ENCODE results near the gene LRRFIP1. TPM values are rescaled to one million over a fixed set of nuclear protein-coding genes. Genes with fewer than 3 reads are reported as not detected.

The LRRFIP1 gene
- polyA plus RNA-seq, 1 of the 3 experiments (the other 2 are of a cell fraction) = 47.3 TPM

DNA sequence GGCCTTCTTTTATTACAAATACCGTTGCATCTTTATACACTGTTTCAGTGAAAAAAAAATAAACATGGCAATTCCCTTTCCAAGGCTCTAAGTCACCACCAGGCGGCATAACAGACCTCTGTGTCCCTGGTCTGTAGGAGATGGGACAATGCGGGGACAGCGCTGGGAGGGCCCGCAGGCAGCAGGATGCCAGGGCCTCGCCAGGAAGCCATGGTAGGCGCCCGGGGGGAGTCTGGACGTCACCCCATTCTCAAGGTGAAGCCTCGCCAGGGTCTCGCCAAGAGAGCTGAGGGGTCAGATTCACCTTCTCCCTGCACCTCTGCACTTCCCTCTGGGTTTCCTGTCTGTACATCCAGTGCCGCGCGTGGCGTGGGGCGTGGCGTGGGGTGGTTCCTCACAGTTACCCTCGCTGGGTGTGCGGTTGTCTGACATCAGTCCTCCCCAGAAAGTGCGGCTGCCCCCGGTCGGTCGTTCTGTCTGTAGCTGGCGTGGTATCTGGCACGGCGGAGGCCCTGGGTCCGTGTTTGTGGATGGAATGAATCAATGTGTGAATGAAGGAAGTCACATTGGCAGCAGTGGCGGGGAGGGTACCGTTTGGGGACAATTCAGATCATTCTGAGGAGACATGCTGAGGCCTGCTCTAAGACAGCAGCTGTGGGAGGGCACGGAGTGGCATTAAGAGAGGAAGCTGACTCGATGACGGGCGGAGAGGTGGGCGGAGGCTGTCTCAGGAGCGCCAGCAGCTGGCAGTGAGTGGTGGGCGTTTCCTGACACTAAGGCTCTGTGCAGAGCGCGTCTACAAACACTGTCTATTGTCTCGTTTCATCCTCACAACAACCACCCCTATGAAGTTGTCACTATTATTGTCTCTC lies 46.0 kb downstream of the LRRFIP1 start:
- ChIA-PET POLR2A (interaction anchor here (0.6 to 1.2 kb wide), 2 partner anchors 14 to 74 kb away, joined by 3 to 5 read pairs; no protein-coding TSS in a partner anchor), CTCF (interaction anchor here (0.6 to 10.7 kb wide), 49 partner anchors 10 to 590 kb away, joined by 3 to 211 read pairs (median 7); partner anchors contain the start of gene RAB17)
- H3F3A ChIP-seq (replicated peaks; ENCODE audit: insufficient read depth) = peaks cover 29% of the 10 kb centered on the region
- H3K27ac ChIP-seq (ENCODE audit: low read depth in 2 of 2, low read length in 1 of 2) = peak overlapping the region in 1 of 2 experiments; percentile 92; a peak in 2 of 4 replicates
- peaks cover 75% of the 10 kb centered on the region for H3K79me2 ChIP-seq (ENCODE audit: insufficient read depth)
- TF ChIP-seq SMC3 (IDR thresholded peaks at IDR 0.05; ENCODE audit: low read depth, low read length) (peak; percentile 89), RCOR1 (IDR thresholded peaks at IDR 0.05; ENCODE audit: low read length) (no peak), RAD21 (IDR thresholded peaks at IDR 0.05; ENCODE audit: low read length) (peak; percentile 87)
- TF ChIP-seq, protein P1, sequence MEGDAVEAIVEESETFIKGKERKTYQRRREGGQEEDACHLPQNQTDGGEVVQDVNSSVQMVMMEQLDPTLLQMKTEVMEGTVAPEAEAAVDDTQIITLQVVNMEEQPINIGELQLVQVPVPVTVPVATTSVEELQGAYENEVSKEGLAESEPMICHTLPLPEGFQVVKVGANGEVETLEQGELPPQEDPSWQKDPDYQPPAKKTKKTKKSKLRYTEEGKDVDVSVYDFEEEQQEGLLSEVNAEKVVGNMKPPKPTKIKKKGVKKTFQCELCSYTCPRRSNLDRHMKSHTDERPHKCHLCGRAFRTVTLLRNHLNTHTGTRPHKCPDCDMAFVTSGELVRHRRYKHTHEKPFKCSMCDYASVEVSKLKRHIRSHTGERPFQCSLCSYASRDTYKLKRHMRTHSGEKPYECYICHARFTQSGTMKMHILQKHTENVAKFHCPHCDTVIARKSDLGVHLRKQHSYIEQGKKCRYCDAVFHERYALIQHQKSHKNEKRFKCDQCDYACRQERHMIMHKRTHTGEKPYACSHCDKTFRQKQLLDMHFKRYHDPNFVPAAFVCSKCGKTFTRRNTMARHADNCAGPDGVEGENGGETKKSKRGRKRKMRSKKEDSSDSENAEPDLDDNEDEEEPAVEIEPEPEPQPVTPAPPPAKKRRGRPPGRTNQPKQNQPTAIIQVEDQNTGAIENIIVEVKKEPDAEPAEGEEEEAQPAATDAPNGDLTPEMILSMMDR (IDR thresholded peaks at IDR 0.05) = peak; percentile 69
- H3K9me2 ChIP-seq = no peaks in the 10 kb centered on the region
- H2AFZ ChIP-seq (ENCODE audit: low read depth) = no peak overlapping the region
- H3K9ac ChIP-seq = no peak overlapping the region
- 72% methylated on average over 37 of the region's 39 CpGs for WGBS (ENCODE audit: low lambda C conversion rate)
- H3K36me3 ChIP-seq (replicated peaks in 1 of 2; ENCODE audit: control insufficient read depth in 1 of 2, insufficient read depth in 2 of 2, low read length in 1 of 2) = peaks cover 0 to 2% of the 10 kb centered on the region in 2 experiments
- peak; percentile 84 for DNase-seq
- H4K20me1 ChIP-seq (ENCODE audit: insufficient read depth) = no peaks in the 10 kb centered on the region
- H3K4me1 ChIP-seq (ENCODE audit: control insufficient read depth in 1 of 2, insufficient read depth in 2 of 2, low read depth in 1 of 2, low read length in 1 of 2) = peaks cover 41 to 60% of the 10 kb centered on the region in 2 experiments
- H3K27me3 ChIP-seq (ENCODE audit: insufficient read depth) = no peaks in the 10 kb centered on the region
- H3K4me3 ChIP-seq (ENCODE audit: low read depth in 2 of 2, low read length in 1 of 2) = no peak overlapping the region; a peak in 1 of 4 replicates
- H3K9me3 ChIP-seq = no peaks in the 10 kb centered on the region
- 0 out of 2 replicates have a peak overlapping the region, but pooled peaks have one; percentile 0 for H3K4me2 ChIP-seq

DNA sequence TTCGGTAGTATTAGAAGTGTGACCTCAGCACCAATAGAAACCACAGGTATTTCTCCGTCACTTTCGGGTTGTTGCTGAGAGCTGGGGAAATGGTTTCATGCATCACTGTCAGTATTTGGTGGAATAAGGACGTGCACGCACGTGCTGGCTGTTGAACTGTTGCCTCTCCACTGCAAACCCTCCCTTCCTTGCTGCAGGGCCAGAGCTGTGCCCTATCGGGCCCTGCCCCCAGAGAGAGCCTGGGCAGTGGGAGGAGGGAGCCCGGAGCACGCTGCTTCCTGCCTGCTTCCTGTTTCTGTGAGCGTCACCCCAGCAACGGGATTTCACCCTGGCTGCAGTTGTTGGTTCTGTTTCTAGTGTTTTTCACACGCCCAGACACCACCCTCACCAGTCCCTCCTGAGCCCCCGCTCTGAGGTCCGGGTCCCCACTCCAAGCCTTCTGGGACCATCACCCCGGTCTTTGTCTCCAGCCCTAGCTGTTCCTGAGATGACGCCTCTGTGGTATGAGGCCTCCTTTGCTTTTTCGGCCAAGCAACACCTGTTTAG lies 47.4 kb downstream of the LRRFIP1 start:
- H3K4me2 ChIP-seq = peak overlapping the region; percentile 46
- no peaks in the 10 kb centered on the region for H4K20me1 ChIP-seq (ENCODE audit: insufficient read depth)
- H3K9me2 ChIP-seq = no peaks in the 10 kb centered on the region
- no peak overlapping the region for H2AFZ ChIP-seq (ENCODE audit: low read depth)
- ChIA-PET CTCF (interaction anchor here (0.7 to 10.7 kb wide), 17 partner anchors 12 to 589 kb away, joined by 3 to 211 read pairs (median 8); no protein-coding TSS in a partner anchor), POLR2A (interaction anchor here (1.2 kb wide), 1 partner anchor 73 kb away, joined by 3 read pairs; no protein-coding TSS in a partner anchor)
- no peaks in the 10 kb centered on the region for H3K9me3 ChIP-seq
- TF ChIP-seq ELF1 (IDR thresholded peaks at IDR 0.05) = peak; percentile 84
- TF ChIP-seq JUND (IDR thresholded peaks at IDR 0.05) = no peak
- peak; percentile 46; the same call in 1 of the 2 replicates for TF ChIP-seq GABPA (IDR thresholded peaks at IDR 0.05; ENCODE audit: low read depth)
- TF ChIP-seq RAD21 (IDR thresholded peaks at IDR 0.05; ENCODE audit: low read length) = peak; percentile 36; the same call in 1 of the 2 replicates
- peak; percentile 82 for TF ChIP-seq CHD2 (IDR thresholded peaks at IDR 0.05; ENCODE audit: low read length, partially characterized antibody)
- TF ChIP-seq, protein P2, sequence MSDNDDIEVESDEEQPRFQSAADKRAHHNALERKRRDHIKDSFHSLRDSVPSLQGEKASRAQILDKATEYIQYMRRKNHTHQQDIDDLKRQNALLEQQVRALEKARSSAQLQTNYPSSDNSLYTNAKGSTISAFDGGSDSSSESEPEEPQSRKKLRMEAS (IDR thresholded peaks at IDR 0.05; ENCODE audit: low read depth) = peak; percentile 86
- peak; percentile 19; the same call in 1 of the 2 replicates for TF ChIP-seq RCOR1 (IDR thresholded peaks at IDR 0.05; ENCODE audit: low read length)
- TF ChIP-seq MXI1 (IDR thresholded peaks at IDR 0.05; ENCODE audit: low read depth, low read length) = peak; percentile 99
- no peak for TF ChIP-seq YY1 (IDR thresholded peaks at IDR 0.05; ENCODE audit: low read depth)
- peak; percentile 78; the same call in 1 of the 2 replicates for TF ChIP-seq SIN3A (IDR thresholded peaks at IDR 0.05; ENCODE audit: borderline replicate concordance, low read depth, low read length)
- TF ChIP-seq SMC3 (IDR thresholded peaks at IDR 0.05; ENCODE audit: low read depth, low read length) = peak; percentile 21; the same call in 1 of the 2 replicates
- H3K4me3 ChIP-seq (ENCODE audit: low read depth in 2 of 2, low read length in 1 of 2) = no peak overlapping the region; a peak in 1 of 4 replicates
- no peaks in the 10 kb centered on the region for H3K27me3 ChIP-seq (ENCODE audit: insufficient read depth)
- peak; percentile 90 for DNase-seq
- H3K27ac ChIP-seq (ENCODE audit: low read depth in 2 of 2, low read length in 1 of 2) = peak overlapping the region; percentile 76 to 92
- H3K36me3 ChIP-seq (replicated peaks in 1 of 2; ENCODE audit: control insufficient read depth in 1 of 2, insufficient read depth in 2 of 2, low read length in 1 of 2) = peaks cover 2 to 4% of the 10 kb centered on the region in 2 experiments
- H3K9ac ChIP-seq = peak overlapping the region; percentile 70
- peaks cover 35 to 51% of the 10 kb centered on the region in 2 experiments for H3K4me1 ChIP-seq (ENCODE audit: control insufficient read depth in 1 of 2, insufficient read depth in 2 of 2, low read depth in 1 of 2, low read length in 1 of 2)
- peaks cover 83% of the 10 kb centered on the region for H3K79me2 ChIP-seq (ENCODE audit: insufficient read depth)
- peaks cover 20% of the 10 kb centered on the region for H3F3A ChIP-seq (replicated peaks; ENCODE audit: insufficient read depth)
- WGBS (ENCODE audit: low lambda C conversion rate) = 23% methylated on average over 15 of the region's 17 CpGs

All from SK-N-SH (cell line).